ENCODE results near the gene SLC16A7. TPM values are rescaled to one million over a fixed set of nuclear protein-coding genes. Genes with fewer than 3 reads are reported as not detected.

SLC16A7 gene
- total RNA-seq, 1 donor from 2014 or later = 12.9 TPM

GRCh38 chr12:59699421-59700152 lies 103.8 kb downstream of the SLC16A7 start:
- TF ChIP-seq CTCF (conservative IDR thresholded peaks at IDR 0.05) = no peak
- H3K27ac Mint-ChIP-seq = no peak overlapping the region
- H3K36me3 Mint-ChIP-seq = no peaks in the 10 kb centered on the region
- no peak for DNase-seq (ENCODE audit: extremely low spot score, unreplicated experiment)
- H3K4me3 Mint-ChIP-seq = no peak overlapping the region
- H3K9me3 Mint-ChIP-seq = no peaks in the 10 kb centered on the region
- H3K27me3 Mint-ChIP-seq = no peaks in the 10 kb centered on the region
- H3K4me1 Mint-ChIP-seq (ENCODE audit: unreplicated experiment) = no peaks in the 10 kb centered on the region

DNA sequence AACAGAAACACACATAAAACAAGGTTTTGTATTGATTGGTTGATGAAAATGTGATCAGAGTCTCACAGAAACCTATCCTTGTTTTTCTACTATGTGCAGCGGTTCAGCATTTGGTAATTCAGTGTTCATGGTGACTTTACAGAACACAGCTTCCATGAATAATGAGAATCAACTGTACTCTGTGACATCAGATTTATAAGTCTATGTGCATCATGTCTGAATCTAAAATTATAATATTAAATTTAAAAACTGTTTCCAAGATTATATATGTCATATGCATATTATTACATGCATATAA lies 104.3 kb downstream of the SLC16A7 start:
- DNase-seq (ENCODE audit: extremely low spot score, unreplicated experiment) = no peak
- Mint-ChIP-seq H3K4me3 (no peak overlapping the region), H3K4me1 (ENCODE audit: unreplicated experiment) (no peaks in the 10 kb centered on the region), H3K27ac (no peak overlapping the region), H3K9me3 (no peaks in the 10 kb centered on the region), H3K27me3 (no peaks in the 10 kb centered on the region), H3K36me3 (no peaks in the 10 kb centered on the region)
- no peak for TF ChIP-seq CTCF (conservative IDR thresholded peaks at IDR 0.05)

- H3K9me3 Mint-ChIP-seq = no peaks in the 10 kb centered on the region
- H3K36me3 Mint-ChIP-seq = no peaks in the 10 kb centered on the region
- H3K27me3 Mint-ChIP-seq = no peaks in the 10 kb centered on the region
- DNase-seq (ENCODE audit: extremely low spot score, unreplicated experiment) = no peak
- H3K4me1 Mint-ChIP-seq (ENCODE audit: unreplicated experiment) = no peaks in the 10 kb centered on the region
- H3K4me3 Mint-ChIP-seq = no peak overlapping the region
- TF ChIP-seq CTCF (conservative IDR thresholded peaks at IDR 0.05) = no peak
- H3K27ac Mint-ChIP-seq = no peak overlapping the region
These were observed 112.2 kb downstream of the SLC16A7 start for GRCh38 chr12:59708064-59708463.

- H3K4me1 Mint-ChIP-seq (ENCODE audit: unreplicated experiment) = no peaks in the 10 kb centered on the region
- H3K27ac Mint-ChIP-seq = no peak overlapping the region
- H3K27me3 Mint-ChIP-seq = no peaks in the 10 kb centered on the region
- no peaks in the 10 kb centered on the region for H3K9me3 Mint-ChIP-seq
- H3K4me3 Mint-ChIP-seq = no peak overlapping the region
- DNase-seq (ENCODE audit: extremely low spot score, unreplicated experiment) = no peak
- no peak for TF ChIP-seq CTCF (conservative IDR thresholded peaks at IDR 0.05)
- H3K36me3 Mint-ChIP-seq = no peaks in the 10 kb centered on the region
These were observed 112.7 kb downstream of the SLC16A7 start for GRCh38 chr12:59708484-59708883.

DNA sequence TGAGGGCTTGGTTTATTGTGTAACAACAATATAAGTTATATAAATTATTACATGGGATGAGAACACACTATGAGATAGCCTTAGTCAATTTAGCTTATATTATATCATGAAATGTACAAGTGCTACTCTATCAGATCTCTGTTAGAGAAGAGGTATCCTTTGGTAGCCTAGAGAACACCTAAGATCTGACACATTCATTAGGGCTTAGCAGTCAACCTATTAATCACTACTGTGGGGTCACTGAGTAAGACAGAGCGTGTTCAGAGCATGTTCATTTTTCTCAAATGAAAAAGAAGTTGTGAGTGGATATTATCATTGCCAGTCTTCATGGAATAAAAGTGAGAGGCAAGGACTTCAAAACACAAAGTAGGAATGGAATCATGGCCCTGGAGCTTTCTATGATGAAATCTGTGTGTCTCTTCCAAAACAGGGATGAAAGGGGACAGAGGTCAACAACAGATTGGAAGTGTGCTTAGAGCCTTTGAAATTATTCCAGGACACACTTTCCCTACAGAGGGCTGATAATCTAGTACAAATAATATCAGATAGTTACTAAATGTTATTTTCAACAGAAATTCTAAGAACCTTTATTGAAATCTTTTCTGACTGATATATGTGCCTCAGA lies 114.3 kb downstream of the SLC16A7 start:
- TF ChIP-seq CTCF (conservative IDR thresholded peaks at IDR 0.05) = no peak
- Mint-ChIP-seq H3K27me3 (no peaks in the 10 kb centered on the region), H3K4me1 (ENCODE audit: unreplicated experiment) (no peaks in the 10 kb centered on the region), H3K4me3 (no peak overlapping the region), H3K9me3 (no peaks in the 10 kb centered on the region), H3K36me3 (no peaks in the 10 kb centered on the region), H3K27ac (no peak overlapping the region)
- no peak for DNase-seq (ENCODE audit: extremely low spot score, unreplicated experiment)

Data from type B pancreatic cell (in vitro differentiated cells).